Muscle of back (tissue), 11 donors: ENCODE data around the gene SLCO3A1. TPM values are rescaled to one million over a fixed set of nuclear protein-coding genes. Genes with fewer than 3 reads are reported as not detected.

Source experiments
- DNase-seq, 3 donors: peaks; one replicate each; pipeline versions ENCODE4 v3.0.0 to v3.0.0-alpha.2; 2013
- polyA plus RNA-seq, 10 donors: library from polyadenylated mRNA; unstranded; fragments of 120-200 nt; gene quantifications; one replicate each; pipeline ENCODE4 v1.2.1, GENCODE V29; 2013; ENCODE audit not compliant: insufficient read length in 10 of 10

SLCO3A1 gene
- polyA plus RNA-seq, 10 donors = 5.0 to 8.7 (median 6.5) TPM

DNA sequence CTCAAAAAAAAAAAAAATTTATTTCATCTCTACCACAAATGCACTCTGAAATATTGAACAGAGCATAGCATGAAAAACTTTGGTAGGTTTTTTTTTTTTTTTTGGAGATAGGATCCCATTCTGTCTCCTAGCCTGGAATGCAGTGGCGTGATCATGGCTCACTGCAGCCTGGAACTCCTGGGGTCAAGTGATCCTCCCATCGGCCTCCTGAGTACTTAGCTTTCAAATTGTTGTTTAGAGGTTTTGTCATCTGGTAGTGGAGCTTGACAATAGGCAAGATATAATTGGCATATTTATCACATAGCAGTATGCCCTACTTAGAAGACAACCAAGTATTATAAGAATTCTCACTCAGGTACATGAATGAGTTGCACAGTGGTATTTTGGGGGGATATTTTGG, 306.0 kb downstream of the SLCO3A1 start:
- no peak for DNase-seq

DNA sequence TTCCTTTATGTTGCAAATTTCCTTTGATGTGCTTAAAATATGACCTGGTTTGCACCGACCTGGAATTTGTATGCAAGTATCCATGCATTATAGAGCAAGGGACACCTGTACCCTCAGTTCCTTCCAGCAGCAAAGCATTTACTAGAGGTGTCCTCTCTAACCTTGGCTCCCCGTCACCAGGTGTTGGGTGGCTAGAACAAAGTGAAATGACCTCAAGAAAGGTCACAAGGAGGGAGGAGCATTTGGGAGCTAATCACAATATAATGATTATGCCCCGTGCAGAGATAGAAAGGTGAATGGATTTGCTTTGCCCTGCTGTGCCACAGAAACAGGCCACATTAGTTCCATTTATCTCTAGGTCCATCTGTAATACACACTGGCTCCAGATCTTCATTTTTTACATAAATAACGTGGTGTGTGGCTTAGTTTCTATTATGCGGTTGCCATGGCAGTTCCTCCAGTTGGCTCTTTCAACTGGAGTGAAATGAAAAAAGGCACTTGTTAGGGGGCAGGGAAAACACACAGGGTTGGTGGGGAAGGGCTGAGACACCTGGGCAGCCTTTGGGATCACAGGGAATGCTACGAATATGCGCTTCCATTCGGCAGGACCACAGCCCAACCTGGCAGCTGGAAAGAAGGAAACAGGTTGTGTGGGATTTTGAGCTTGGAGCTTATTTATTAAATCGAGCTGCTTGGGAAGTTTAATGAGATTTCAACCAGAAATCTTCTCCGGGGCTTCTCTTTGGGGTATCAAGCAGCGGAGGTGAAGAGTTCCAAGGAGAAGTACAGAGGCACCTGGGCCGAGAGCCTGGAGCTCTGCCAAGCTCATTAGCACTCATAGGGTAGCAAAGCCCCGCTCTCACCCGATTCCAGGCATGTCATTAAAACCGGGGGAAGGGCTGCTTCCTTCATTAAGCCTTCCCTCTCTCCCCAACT, 306.7 kb downstream of the SLCO3A1 start:
- DNase-seq = no peak

GRCh38 chr15:92161039-92161670, 307.6 kb downstream of the SLCO3A1 start:
- no peak for DNase-seq

DNA sequence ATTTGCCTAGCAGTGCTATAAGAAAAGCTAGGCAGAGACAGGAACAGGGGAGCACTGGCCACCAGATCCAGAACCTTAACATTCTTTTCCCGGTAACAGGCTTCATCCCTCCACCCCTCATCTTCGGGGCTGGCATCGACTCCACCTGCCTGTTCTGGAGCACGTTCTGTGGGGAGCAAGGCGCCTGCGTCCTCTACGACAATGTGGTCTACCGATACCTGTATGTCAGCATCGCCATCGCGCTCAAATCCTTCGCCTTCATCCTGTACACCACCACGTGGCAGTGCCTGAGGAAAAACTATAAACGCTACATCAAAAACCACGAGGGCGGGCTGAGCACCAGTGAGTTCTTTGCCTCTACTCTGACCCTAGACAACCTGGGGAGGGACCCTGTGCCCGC, 309.1 kb downstream of the SLCO3A1 start:
- DNase-seq = no peak

DNA sequence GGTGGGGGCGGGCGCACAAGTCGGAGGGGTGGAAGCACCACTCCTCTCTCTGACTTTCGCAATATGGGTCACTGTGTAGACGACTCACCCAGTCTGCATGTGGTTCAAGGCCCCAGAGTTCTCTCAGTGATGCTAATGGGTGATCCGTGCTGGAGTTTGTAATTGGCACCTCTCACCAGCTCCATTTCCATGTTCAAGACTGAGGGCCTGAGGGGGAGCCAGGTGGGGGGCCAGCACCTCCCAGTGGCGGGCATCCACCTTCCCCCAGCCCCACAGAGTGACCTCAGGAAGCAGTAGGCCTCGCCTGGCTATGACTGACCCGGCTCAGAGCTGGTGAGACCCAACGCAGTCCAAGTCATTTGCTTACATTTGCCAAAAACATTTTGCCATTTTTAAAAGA, 310.1 kb downstream of the SLCO3A1 start:
- no peak for DNase-seq

- peak in 1 of 3 donors; percentile 40 for DNase-seq
Observed at GRCh38 chr15:92164327-92165000, 311.0 kb downstream of the SLCO3A1 start.

- no peak for DNase-seq
Observed at GRCh38 chr15:92165001-92165346, 311.5 kb downstream of the SLCO3A1 start.

DNA sequence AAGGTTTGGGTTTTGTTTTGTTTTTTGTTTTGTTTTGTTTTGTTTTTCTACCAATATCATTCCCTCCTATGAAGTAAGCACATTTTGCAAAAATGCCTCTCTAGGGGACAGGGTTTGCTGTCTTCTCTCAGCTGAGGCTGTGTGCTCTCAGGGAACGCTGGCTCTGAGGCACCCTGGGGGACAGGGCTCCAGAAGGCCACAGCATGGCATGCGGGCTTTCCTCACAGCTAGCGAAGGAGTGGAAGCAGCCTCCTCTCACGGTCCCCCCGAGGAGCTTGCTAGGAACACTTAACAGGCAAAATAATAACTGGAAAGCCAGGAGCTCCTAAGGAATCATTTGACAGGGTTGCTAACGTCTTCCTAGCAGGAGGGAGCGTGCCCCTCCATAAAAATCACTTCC, 312.5 kb downstream of the SLCO3A1 start:
- DNase-seq = no peak

GRCh38 chr15:92166751-92167405, 313.4 kb downstream of the SLCO3A1 start:
- DNase-seq = peak in 1 of 3 donors; percentile 7

DNA sequence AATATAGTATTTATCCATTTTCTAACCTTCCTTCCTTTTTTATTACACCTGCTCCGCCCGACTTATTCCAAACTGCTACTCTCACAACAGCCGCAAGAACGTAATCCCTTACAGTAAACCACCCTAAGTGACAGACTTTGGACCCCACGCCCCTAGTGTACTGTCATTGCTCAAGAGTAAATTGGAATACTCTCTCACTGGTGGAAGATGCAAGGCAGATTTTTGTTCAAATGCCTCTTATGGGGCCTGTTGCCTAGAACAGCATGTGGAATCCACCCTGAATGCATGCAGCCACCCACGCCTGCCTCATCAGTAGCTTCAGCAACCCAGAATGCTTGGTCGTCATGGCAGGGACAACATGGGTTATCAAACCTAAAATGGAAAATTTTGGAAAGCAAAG, 313.9 kb downstream of the SLCO3A1 start:
- DNase-seq = no peak

- DNase-seq = no peak
Observed at GRCh38 chr15:92168066-92168683, 314.7 kb downstream of the SLCO3A1 start.

GRCh38 chr15:92170897-92171296, 317.4 kb downstream of the SLCO3A1 start:
- DNase-seq = no peak

GRCh38 chr15:92178911-92179310, 325.4 kb downstream of the SLCO3A1 start:
- no peak for DNase-seq

DNA sequence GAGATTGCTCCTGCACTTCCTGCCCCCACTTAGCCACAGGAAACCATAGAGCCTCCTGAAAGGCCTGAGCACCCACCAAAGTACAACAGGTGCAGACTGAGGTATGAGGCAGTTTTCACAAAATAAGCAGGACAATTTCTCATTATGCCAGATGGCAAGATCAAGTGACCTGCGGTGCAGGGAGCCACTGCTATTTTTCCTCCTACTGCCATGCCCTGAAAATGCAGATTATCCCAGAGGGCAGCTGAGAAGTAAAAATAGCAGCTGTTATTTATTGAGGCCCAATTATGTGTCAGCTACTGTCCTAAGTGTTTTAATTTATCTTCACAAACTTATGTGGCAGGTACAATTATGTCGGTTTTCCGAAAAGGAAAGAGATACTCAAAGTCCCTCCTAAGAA, 330.6 kb downstream of the SLCO3A1 start:
- peak in 1 of 3 donors; percentile 10 for DNase-seq

- DNase-seq = no peak
Observed at GRCh38 chr15:92184679-92185230, 331.2 kb downstream of the SLCO3A1 start.

- DNase-seq = no peak
Observed at GRCh38 chr15:92187975-92188374, 334.5 kb downstream of the SLCO3A1 start.

- DNase-seq = no peak
Observed at GRCh38 chr15:92189166-92189565, 335.7 kb downstream of the SLCO3A1 start.

GRCh38 chr15:92195241-92195640, 341.7 kb downstream of the SLCO3A1 start:
- no peak for DNase-seq

DNA sequence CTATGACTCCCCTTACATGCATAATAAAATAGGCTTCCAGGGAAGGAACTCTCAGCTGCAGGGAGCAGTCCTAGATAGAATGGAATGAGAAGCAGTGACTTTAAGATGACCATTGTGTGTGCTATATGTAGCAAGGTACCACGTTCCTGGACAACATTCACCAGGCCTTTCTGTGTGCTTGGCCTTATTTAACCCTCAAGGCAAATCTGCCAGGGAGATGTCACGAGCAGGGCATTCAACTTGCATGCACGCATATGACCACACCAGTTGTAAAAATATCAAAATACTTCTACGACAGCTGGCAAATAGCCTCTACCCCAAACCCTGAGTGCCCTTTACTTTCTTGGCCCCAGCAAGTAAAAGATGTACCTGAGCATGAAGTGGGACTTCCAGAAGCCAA, 342.8 kb downstream of the SLCO3A1 start:
- no peak for DNase-seq

DNA sequence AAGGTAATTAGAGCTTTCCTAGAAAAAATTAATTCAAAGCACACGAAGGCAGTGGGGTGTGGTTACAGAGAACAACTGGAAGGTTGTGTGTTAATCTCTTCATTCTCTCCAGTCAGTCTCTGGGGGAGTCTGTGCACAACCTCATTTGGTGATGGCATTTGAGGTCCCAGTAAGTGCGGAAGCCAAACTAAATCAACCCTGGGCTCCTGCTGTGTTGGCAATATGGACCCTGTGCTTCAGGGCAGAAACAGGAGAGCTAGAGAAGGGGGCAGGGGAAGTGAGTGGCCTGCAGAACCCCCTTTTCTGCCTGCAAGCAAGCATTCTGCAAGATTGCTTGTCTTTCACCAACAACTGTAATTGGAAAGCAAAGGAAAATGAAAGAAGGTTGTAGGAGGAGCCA, 344.2 kb downstream of the SLCO3A1 start:
- DNase-seq = no peak

DNA sequence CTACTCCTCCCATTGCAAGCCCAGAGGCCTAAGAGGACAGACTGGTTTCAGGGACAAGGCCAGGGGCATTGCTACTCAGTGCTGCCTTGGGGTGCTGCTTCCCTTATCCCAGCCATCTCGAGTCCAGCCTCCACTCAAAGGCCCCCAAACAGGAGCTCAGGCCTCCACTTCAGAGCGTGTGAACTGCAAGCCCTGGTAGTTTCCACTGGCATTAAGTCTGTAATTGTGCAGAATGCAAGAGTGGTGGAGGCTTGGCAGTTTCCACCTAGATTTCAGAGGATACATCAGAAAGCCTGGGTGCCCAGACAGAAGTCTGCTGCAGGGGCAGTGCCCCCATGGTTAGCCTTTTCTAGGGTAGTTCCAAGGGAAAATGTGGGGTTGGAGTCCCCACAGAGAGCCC, 347.4 kb downstream of the SLCO3A1 start:
- DNase-seq = no peak
